Upper lobe of left lung (tissue), 6 donors: Measurements from ENCODE around the gene LGMN. TPM values are rescaled to one million over a fixed set of nuclear protein-coding genes. Genes with fewer than 3 reads are reported as not detected.
"Not testable (repeated sequence)": the region's sequence is repeated elsewhere in the genome, so short reads cannot be mapped to it uniquely, and the experiment has no call there.

ENCODE experiments used
- ATAC-seq, 2 donors: fragments of 200-7000 bp; cut with Tn5 transposase; one replicate each; pipeline ENCODE4 v1.9.1; 2022; ENCODE audit warnings: mild to moderate bottlenecking in 2 of 2, moderate library complexity in 2 of 2; ENCODE audit not compliant: low FRiP score in 2 of 2
- DNase-seq, 2 donors: peaks; one replicate each; pipeline ENCODE4 v3.0.0-alpha.2; 2019 to 2020
- H3K27ac ChIP-seq, 4 donors: fragments of 200-600 bp; sonication (generic); one replicate each; pipeline ENCODE4 v1.5.1; 2016 to 2019
- H3K27me3 ChIP-seq, 4 donors: fragments of 200-600 bp; sonication (generic); one replicate each; pipeline ENCODE4 v1.5.1; 2017 to 2019
- H3K36me3 ChIP-seq, 4 donors: fragments of 200-600 bp; sonication (generic); one replicate each; pipeline ENCODE4 v1.5.1; 2016 to 2019
- H3K4me1 ChIP-seq, 4 donors: fragments of 200-600 bp; sonication (generic); one replicate each; pipeline ENCODE4 v1.5.1; 2018 to 2019
- H3K4me3 ChIP-seq, 4 donors: fragments of 200-600 bp; sonication (generic); one replicate each; pipeline ENCODE4 v1.5.1; 2017 to 2019; ENCODE audit warnings: mild to moderate bottlenecking in 2 of 4, moderate library complexity in 1 of 4
- H3K9me3 ChIP-seq, 4 donors: fragments of 200-600 bp; sonication (generic); one replicate each; pipeline ENCODE4 v1.5.1; 2018 to 2019
- CTCF ChIP-seq, 6 experiments: fragments of 450-650 bp in 4 of 6; fragments of 200-600 bp in 2 of 6; sonication (generic) in 2 of 6; IDR thresholded peaks; one replicate each; pipeline ENCODE4 v1.5.1; 2016 to 2019; ENCODE audit warnings: antibody characterized with exemption in 6 of 6
- EP300 ChIP-seq, 4 donors: sonication (generic); formaldehyde crosslinking; IDR thresholded peaks; one replicate each; pipeline ENCODE4 v1.5.1; 2017; ENCODE audit warnings: antibody characterized with exemption in 4 of 4, control low read depth in 2 of 4
- POLR2A ChIP-seq, 4 donors: fragments of 450-650 bp; IDR thresholded peaks; one replicate each; pipeline ENCODE4 v1.5.1; 2016 to 2017; ENCODE audit warnings: antibody characterized with exemption in 4 of 4, mild to moderate bottlenecking in 2 of 4
- POLR2AphosphoS5 ChIP-seq, 2 donors: sonication (generic); formaldehyde crosslinking; IDR thresholded peaks; one replicate each; pipeline ENCODE4 v1.5.1; 2017; ENCODE audit warnings: antibody characterized with exemption in 2 of 2
- WGBS, 2 donors: methylation state at CpG; one replicate each; pipeline ENCODE4 v1.1.5; 2017 to 2018; 5-methylcytosine and 5-hydroxymethylcytosine counted together
- total RNA-seq, 6 donors: library from RNA; depleted of rRNA in 4 of 6; stranded (reverse); fragments of >200 nt in 4 of 6; gene quantifications; one replicate each; pipeline versions ENCODE4 v1.1.0 to v1.2.1, GENCODE V29; 2016 to 2021
- donor health status: DM: no; HTN: no; CAD: no; lungs with moderate emphysema.
- donor health status: DM: no; HTN: yes; CAD: no; lungs with severe emphysema.

Gene LGMN
- total RNA-seq, 6 donors from 2014 or later: 53.4 to 222 (median 123) TPM

DNA sequence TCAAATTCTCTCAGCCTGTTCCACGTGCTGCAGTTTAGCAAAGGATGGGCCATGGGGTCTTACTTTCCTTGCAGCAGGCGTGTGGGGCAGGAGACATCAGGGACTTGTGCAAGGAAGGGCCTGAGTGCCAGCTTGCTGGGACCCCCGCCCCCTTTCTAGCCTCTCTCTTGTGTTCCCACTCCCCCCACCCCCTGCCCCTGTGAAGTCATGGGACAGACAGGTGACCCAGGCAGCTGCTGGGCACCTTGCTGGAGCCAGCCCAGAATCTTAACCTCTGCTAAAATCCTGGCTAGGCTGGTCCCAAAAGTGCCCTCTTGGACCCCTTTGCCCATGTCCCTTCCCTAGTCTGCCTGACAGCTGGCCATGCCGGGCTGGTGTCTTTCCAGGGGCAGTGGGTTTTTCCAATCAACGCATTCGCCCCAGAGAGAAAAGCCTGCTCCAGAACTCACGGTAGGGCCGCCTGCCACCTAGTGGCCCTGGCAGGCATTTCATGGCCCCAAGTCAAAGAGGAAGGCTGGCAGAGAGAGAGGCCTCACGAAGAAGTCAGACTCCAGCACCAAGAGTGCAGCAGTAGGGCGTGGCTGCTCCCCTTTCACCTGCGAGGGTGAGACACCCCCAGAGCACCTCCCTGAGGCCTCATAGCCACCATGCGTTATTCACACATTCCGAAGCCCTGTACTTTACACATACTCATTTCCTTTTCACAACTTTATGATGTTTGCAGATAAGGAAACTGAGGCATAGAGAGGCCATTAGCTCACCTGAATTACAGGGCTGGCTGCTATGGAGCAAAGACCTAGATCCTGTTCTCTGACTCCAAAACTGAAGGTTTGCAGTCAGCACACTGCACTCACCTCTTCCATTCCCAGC lies 67.4 kb downstream of the LGMN start:
- peaks cover 7 to 76% (median 47%) of the 10 kb centered on the region in 4 donors for H3K36me3 ChIP-seq
- TF ChIP-seq EP300 (IDR thresholded peaks at IDR 0.05) (no peak), POLR2AphosphoS5 (IDR thresholded peaks at IDR 0.05) (peak in 1 of 2 donors; percentile 21), CTCF (IDR thresholded peaks at IDR 0.05) (peak; percentile 93 to 99 (median 95)), POLR2A (IDR thresholded peaks at IDR 0.05) (no peak)
- H3K27ac ChIP-seq: peak overlapping the region in 2 of 4 donors; percentile 21 to 28
- H3K27me3 ChIP-seq: no peaks in the 10 kb centered on the region
- H3K4me3 ChIP-seq: no peak overlapping the region
- DNase-seq (peak; percentile 82 to 87), ATAC-seq (peak; percentile 76 to 78)
- no peaks in the 10 kb centered on the region for H3K9me3 ChIP-seq
- H3K4me1 ChIP-seq: peaks cover 9 to 18% (median 13%) of the 10 kb centered on the region in 4 donors
- 33 to 38% methylated on average over 11 to 13 of the region's 13 CpGs for WGBS, 2 donors

GRCh38 chr14:92680330-92680729 lies 68.1 kb downstream of the LGMN start:
- peak overlapping the region in 1 of 4 donors; percentile 28 for H3K27ac ChIP-seq
- peak in 1 of 2 donors; percentile 15 for DNase-seq
- H3K36me3 ChIP-seq: peaks cover 7 to 73% (median 41%) of the 10 kb centered on the region in 4 donors
- peaks cover 9 to 23% (median 19%) of the 10 kb centered on the region in 4 donors for H3K4me1 ChIP-seq
- H3K4me3 ChIP-seq, ATAC-seq, H3K9me3 ChIP-seq, H3K27me3 ChIP-seq: not testable (repeated sequence)
- 73 to 90% methylated on average over 4 of the region's 4 CpGs for WGBS, 2 donors

- DNase-seq (peak in 1 of 2 donors; percentile 15), ATAC-seq (no peak)
- Histone ChIP-seq H3K9me3 (no peaks in the 10 kb centered on the region), H3K27me3 (no peaks in the 10 kb centered on the region), H3K27ac (peak overlapping the region in 1 of 4 donors; percentile 35), H3K4me1 (peaks cover 9 to 24% (median 20%) of the 10 kb centered on the region in 4 donors), H3K36me3 (peaks cover 4 to 65% (median 33%) of the 10 kb centered on the region in 4 donors), H3K4me3 (no peak overlapping the region)
- TF ChIP-seq POLR2AphosphoS5 (IDR thresholded peaks at IDR 0.05) (no peak), POLR2A (IDR thresholded peaks at IDR 0.05) (no peak), CTCF (IDR thresholded peaks at IDR 0.05) (no peak), EP300 (IDR thresholded peaks at IDR 0.05) (no peak)
- WGBS, 2 donors: 83 to 92% methylated on average over 1 to 2 of the region's 4 CpGs
These were observed 69.2 kb downstream of the LGMN start for GRCh38 chr14:92679246-92679645.

DNA sequence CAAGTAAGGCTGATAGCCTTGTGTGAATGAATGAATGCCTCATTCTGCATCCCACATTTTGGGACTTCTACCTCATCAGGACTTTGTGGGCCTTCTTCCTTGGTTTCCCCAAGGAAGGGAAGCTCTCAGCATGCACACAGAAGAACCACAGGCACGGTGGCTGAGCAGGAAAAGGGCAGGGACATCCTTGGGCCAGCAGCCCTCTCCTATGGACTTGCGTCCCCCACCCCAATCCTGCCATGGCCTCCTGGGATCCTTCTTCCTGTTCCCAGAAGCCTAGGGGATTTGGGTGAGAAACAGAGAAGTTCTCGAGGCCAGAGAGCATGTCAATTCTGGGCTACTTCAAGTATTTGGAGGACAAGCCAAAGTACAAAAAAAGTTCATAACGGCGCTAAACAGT lies 69.7 kb downstream of the LGMN start:
- DNase-seq (no peak), ATAC-seq (no peak)
- H3K9me3 ChIP-seq: no peaks in the 10 kb centered on the region
- TF ChIP-seq POLR2AphosphoS5 (IDR thresholded peaks at IDR 0.05) (no peak), POLR2A (IDR thresholded peaks at IDR 0.05) (no peak), CTCF (IDR thresholded peaks at IDR 0.05) (no peak), EP300 (IDR thresholded peaks at IDR 0.05) (no peak)
- no peaks in the 10 kb centered on the region for H3K27me3 ChIP-seq
- no peak overlapping the region for H3K27ac ChIP-seq
- peaks cover 4 to 65% (median 33%) of the 10 kb centered on the region in 4 donors for H3K36me3 ChIP-seq
- WGBS, 2 donors: 66 to 85% methylated on average over 4 to 5 of the region's 5 CpGs
- H3K4me3 ChIP-seq: no peak overlapping the region
- H3K4me1 ChIP-seq: peaks cover 9 to 24% (median 20%) of the 10 kb centered on the region in 4 donors

DNA sequence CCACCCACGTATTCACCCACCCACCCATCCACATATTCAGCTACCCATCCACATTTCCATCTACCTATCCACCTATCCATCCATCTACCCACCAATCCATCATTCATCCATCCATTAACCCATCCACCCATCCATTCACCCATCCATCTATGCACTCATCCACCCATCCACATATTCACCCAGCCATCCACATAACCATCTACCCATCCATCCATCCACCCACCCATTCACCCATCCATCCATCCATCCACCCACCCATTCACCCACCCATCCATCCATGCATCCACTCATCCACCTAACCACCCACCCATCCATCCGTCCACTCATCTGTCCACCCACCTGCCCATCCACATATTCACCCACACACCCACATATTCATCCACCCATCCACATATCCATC lies 70.5 kb downstream of the LGMN start:
- Histone ChIP-seq H3K4me1 (peaks cover 9 to 24% (median 20%) of the 10 kb centered on the region in 4 donors), H3K4me3 (no peak overlapping the region), H3K27ac (no peak overlapping the region), H3K9me3 (no peaks in the 10 kb centered on the region), H3K36me3 (peaks cover 4 to 72% (median 36%) of the 10 kb centered on the region in 4 donors), H3K27me3 (no peaks in the 10 kb centered on the region)
- DNase-seq (no peak), ATAC-seq (no peak)
- TF ChIP-seq POLR2A (IDR thresholded peaks at IDR 0.05) (no peak), CTCF (IDR thresholded peaks at IDR 0.05) (no peak), EP300 (IDR thresholded peaks at IDR 0.05) (no peak), POLR2AphosphoS5 (IDR thresholded peaks at IDR 0.05) (no peak)
- WGBS, 2 donors: 94 to 97% methylated on average over 2 of the region's 2 CpGs
